ENCODE measurements around the gene UVRAG.

The UVRAG gene

GRCh38 chr11:76131671-76132631, 316.9 kb downstream of the UVRAG start:
- no peak for TF ChIP-seq EGR1 (IDR thresholded peaks at IDR 0.05)
- TF ChIP-seq TEAD4 (IDR thresholded peaks at IDR 0.05): no peak
- no peak for TF ChIP-seq YY1 (IDR thresholded peaks at IDR 0.05; ENCODE audit: low read depth)
- no peak for TF ChIP-seq MAX (IDR thresholded peaks at IDR 0.05)
- no peak for TF ChIP-seq TAF1 (IDR thresholded peaks at IDR 0.05; ENCODE audit: low read depth)
- TF ChIP-seq ZBTB7A (IDR thresholded peaks at IDR 0.05; ENCODE audit: low read depth): no peak
- TF ChIP-seq CEBPB (IDR thresholded peaks at IDR 0.05): no peak
- no peak for TF ChIP-seq TCF12 (IDR thresholded peaks at IDR 0.05; ENCODE audit: low read depth)
- TF ChIP-seq, protein P1, sequence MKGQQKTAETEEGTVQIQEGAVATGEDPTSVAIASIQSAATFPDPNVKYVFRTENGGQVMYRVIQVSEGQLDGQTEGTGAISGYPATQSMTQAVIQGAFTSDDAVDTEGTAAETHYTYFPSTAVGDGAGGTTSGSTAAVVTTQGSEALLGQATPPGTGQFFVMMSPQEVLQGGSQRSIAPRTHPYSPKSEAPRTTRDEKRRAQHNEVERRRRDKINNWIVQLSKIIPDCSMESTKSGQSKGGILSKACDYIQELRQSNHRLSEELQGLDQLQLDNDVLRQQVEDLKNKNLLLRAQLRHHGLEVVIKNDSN (IDR thresholded peaks at IDR 0.05): no peak
- TF ChIP-seq FOXM1 (IDR thresholded peaks at IDR 0.05; ENCODE audit: borderline replicate concordance, low read depth): no peak

- TF ChIP-seq YY1 (IDR thresholded peaks at IDR 0.05; ENCODE audit: low read depth) (no peak), TAF1 (IDR thresholded peaks at IDR 0.05; ENCODE audit: low read depth) (no peak), CEBPB (IDR thresholded peaks at IDR 0.05) (no peak), TCF12 (IDR thresholded peaks at IDR 0.05; ENCODE audit: low read depth) (no peak), CREB1 (IDR thresholded peaks at IDR 0.05; ENCODE audit: low read depth) (no peak), EGR1 (IDR thresholded peaks at IDR 0.05) (no peak), MAX (IDR thresholded peaks at IDR 0.05) (no peak), FOXM1 (IDR thresholded peaks at IDR 0.05; ENCODE audit: borderline replicate concordance, low read depth) (no peak), ZBTB7A (IDR thresholded peaks at IDR 0.05; ENCODE audit: low read depth) (no peak), EP300 (IDR thresholded peaks at IDR 0.05; ENCODE audit: borderline replicate concordance) (no peak), NFIC (IDR thresholded peaks at IDR 0.05) (no peak), RAD21 (IDR thresholded peaks at IDR 0.05; ENCODE audit: low read depth) (no peak), TEAD4 (IDR thresholded peaks at IDR 0.05) (no peak)
- TF ChIP-seq, protein P2, sequence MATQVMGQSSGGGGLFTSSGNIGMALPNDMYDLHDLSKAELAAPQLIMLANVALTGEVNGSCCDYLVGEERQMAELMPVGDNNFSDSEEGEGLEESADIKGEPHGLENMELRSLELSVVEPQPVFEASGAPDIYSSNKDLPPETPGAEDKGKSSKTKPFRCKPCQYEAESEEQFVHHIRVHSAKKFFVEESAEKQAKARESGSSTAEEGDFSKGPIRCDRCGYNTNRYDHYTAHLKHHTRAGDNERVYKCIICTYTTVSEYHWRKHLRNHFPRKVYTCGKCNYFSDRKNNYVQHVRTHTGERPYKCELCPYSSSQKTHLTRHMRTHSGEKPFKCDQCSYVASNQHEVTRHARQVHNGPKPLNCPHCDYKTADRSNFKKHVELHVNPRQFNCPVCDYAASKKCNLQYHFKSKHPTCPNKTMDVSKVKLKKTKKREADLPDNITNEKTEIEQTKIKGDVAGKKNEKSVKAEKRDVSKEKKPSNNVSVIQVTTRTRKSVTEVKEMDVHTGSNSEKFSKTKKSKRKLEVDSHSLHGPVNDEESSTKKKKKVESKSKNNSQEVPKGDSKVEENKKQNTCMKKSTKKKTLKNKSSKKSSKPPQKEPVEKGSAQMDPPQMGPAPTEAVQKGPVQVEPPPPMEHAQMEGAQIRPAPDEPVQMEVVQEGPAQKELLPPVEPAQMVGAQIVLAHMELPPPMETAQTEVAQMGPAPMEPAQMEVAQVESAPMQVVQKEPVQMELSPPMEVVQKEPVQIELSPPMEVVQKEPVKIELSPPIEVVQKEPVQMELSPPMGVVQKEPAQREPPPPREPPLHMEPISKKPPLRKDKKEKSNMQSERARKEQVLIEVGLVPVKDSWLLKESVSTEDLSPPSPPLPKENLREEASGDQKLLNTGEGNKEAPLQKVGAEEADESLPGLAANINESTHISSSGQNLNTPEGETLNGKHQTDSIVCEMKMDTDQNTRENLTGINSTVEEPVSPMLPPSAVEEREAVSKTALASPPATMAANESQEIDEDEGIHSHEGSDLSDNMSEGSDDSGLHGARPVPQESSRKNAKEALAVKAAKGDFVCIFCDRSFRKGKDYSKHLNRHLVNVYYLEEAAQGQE (IDR thresholded peaks at IDR 0.05; ENCODE audit: low read depth): no peak
- TF ChIP-seq, protein P1 (IDR thresholded peaks at IDR 0.05): no peak
These were observed 319.2 kb downstream of the UVRAG start for GRCh38 chr11:76134239-76134638.

DNA sequence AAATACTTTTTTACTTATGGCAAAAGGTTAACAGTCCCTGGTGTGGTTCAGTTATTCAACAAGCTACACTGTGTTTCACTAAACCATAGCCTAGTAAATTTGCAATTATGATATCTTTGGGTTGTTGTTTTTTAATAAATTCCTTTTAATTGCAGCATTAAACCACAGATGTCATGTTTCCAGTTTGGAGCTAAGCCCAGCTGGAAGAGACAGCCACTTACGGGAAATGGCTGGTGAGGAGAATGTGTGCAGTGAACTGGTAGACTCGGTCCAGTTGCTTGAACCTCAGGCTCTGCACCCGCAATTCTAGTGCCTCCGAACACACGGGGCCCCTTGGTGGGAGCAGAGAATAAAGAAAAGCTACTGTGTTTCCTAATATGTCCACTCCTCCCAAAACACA, 320.5 kb downstream of the UVRAG start:
- TF ChIP-seq, protein P1 (IDR thresholded peaks at IDR 0.05): no peak
- TF ChIP-seq FOXM1 (IDR thresholded peaks at IDR 0.05; ENCODE audit: borderline replicate concordance, low read depth) (no peak), EP300 (IDR thresholded peaks at IDR 0.05; ENCODE audit: borderline replicate concordance) (no peak), CREB1 (IDR thresholded peaks at IDR 0.05; ENCODE audit: low read depth) (no peak), TCF12 (IDR thresholded peaks at IDR 0.05; ENCODE audit: low read depth) (no peak), MAX (IDR thresholded peaks at IDR 0.05) (no peak), TEAD4 (IDR thresholded peaks at IDR 0.05) (no peak), EGR1 (IDR thresholded peaks at IDR 0.05) (no peak), YY1 (IDR thresholded peaks at IDR 0.05; ENCODE audit: low read depth) (no peak), ZBTB7A (IDR thresholded peaks at IDR 0.05; ENCODE audit: low read depth) (no peak), CEBPB (IDR thresholded peaks at IDR 0.05) (no peak), TAF1 (IDR thresholded peaks at IDR 0.05; ENCODE audit: low read depth) (no peak), RAD21 (IDR thresholded peaks at IDR 0.05; ENCODE audit: low read depth) (no peak), NFIC (IDR thresholded peaks at IDR 0.05) (no peak)
- TF ChIP-seq, protein P2 (IDR thresholded peaks at IDR 0.05; ENCODE audit: low read depth): no peak

GRCh38 chr11:76139314-76139713, 324.3 kb downstream of the UVRAG start:
- TF ChIP-seq CREB1 (IDR thresholded peaks at IDR 0.05; ENCODE audit: low read depth) (no peak), EGR1 (IDR thresholded peaks at IDR 0.05) (no peak), TAF1 (IDR thresholded peaks at IDR 0.05; ENCODE audit: low read depth) (no peak), FOXM1 (IDR thresholded peaks at IDR 0.05; ENCODE audit: borderline replicate concordance, low read depth) (no peak), CEBPB (IDR thresholded peaks at IDR 0.05) (no peak), ZBTB7A (IDR thresholded peaks at IDR 0.05; ENCODE audit: low read depth) (no peak)
- TF ChIP-seq, protein P1 (IDR thresholded peaks at IDR 0.05): no peak

All from Ishikawa (cell line).